ENCODE data around the gene FAM216A. TPM values are rescaled to one million over a fixed set of nuclear protein-coding genes. Genes with fewer than 3 reads are reported as not detected.

Gene FAM216A
- total and polyA plus RNA-seq, 9 of the 15 experiments (the other 6 are each of a cell fraction or from before 2014, with no cell fraction given), result 17.2 to 96.9 (median 48.5) TPM

DNA sequence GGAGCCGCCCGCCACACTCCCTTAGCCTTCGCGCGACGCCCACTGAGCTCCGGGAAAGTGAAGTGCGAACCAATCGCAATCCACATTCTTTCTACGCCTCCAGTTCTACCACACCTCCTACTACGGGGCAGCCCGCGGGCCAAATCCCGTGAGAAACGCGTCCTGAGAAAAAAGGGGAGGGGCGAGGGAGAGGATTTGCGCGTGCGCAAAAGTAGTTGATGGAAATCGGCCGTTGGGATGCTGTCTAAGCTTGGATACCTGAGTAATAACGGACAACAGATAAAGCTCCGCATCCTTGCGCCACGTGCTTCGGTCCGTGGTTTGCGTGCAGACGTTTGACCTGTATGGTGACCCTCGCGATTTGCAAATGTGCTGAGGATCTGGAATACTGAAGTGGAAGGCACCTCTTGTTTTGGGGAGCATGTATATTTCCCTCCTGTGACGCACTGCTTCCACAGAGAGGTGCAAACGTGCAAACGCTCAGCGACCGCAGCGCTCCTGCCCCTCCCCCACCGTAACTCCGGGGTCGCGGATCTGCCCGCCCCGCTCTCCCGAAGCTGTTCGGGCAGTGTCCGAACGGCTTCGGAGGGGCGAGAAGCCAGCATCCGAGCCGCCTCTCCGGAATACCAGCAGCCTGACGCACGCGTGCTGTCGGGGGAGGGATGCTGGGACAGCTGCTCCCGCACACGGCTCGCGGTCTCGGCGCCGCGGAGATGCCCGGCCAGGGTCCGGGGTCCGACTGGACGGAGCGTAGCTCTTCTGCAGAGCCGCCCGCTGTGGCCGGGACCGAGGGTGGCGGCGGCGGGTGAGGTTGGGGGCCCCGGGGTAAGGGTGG is at the start of gene FAM216A, which contains the start of gene GPN3 (continued):
- TF ChIP-seq GABPA (tag; conservative IDR thresholded peaks at IDR 0.05; ENCODE audit: low read depth) (no peak), CBX8 (IDR thresholded peaks at IDR 0.05; ENCODE audit: borderline replicate concordance, extremely low read depth, low read depth, low read length, poor library complexity, severe bottlenecking) (no peak), CTBP1 (IDR thresholded peaks at IDR 0.05; ENCODE audit: borderline replicate concordance) (peak; percentile 97), RCOR1 (IDR thresholded peaks at IDR 0.05; ENCODE audit: borderline replicate concordance in 1 of 2, low read depth in 2 of 2, low read length in 2 of 2) (peak in 1 of 2 experiments; percentile 89; a peak in 3 of 4 replicates), ZNF274 (IDR thresholded peaks at IDR 0.05; ENCODE audit: borderline replicate concordance, low read depth, low read length) (no peak), ZNF174 (CRISPR knock-in tag; IDR thresholded peaks at IDR 0.05) (no peak), MAZ (CRISPR knock-in tag; conservative IDR thresholded peaks at IDR 0.05 in 1 of 2, IDR thresholded peaks at IDR 0.05 in 1 of 2) (peak; percentile 80 to 98), MBD2 (IDR thresholded peaks at IDR 0.05; ENCODE audit: borderline replicate concordance, low read depth) (peak; percentile 71; the same call in 1 of the 2 replicates), ZNF445 (CRISPR knock-in tag; IDR thresholded peaks at IDR 0.05; ENCODE audit: low read depth) (no peak), ZBTB17 (CRISPR knock-in tag; IDR thresholded peaks at IDR 0.05) (no peak), MTF1 (CRISPR knock-in tag; IDR thresholded peaks at IDR 0.05; ENCODE audit: borderline replicate concordance) (no peak), PCBP2 (IDR thresholded peaks at IDR 0.05; ENCODE audit: low read depth, low read length, poor library complexity, severe bottlenecking) (no peak), CEBPZ (IDR thresholded peaks at IDR 0.05; ENCODE audit: borderline replicate concordance, low read depth, low read length) (no peak), NEUROD1 (IDR thresholded peaks at IDR 0.05; ENCODE audit: borderline replicate concordance, low read depth, low read length, partially characterized antibody) (peak; percentile 93), ZKSCAN1 (IDR thresholded peaks at IDR 0.05; ENCODE audit: low read depth, low read length) (peak; percentile 50), ERF (CRISPR knock-in tag; IDR thresholded peaks at IDR 0.05) (no peak), RBM22 (IDR thresholded peaks at IDR 0.05; ENCODE audit: low read depth, low read length, poor library complexity, severe bottlenecking) (no peak)
- TF ChIP-seq, protein P1, sequence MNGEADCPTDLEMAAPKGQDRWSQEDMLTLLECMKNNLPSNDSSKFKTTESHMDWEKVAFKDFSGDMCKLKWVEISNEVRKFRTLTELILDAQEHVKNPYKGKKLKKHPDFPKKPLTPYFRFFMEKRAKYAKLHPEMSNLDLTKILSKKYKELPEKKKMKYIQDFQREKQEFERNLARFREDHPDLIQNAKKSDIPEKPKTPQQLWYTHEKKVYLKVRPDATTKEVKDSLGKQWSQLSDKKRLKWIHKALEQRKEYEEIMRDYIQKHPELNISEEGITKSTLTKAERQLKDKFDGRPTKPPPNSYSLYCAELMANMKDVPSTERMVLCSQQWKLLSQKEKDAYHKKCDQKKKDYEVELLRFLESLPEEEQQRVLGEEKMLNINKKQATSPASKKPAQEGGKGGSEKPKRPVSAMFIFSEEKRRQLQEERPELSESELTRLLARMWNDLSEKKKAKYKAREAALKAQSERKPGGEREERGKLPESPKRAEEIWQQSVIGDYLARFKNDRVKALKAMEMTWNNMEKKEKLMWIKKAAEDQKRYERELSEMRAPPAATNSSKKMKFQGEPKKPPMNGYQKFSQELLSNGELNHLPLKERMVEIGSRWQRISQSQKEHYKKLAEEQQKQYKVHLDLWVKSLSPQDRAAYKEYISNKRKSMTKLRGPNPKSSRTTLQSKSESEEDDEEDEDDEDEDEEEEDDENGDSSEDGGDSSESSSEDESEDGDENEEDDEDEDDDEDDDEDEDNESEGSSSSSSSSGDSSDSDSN (IDR thresholded peaks at IDR 0.05; ENCODE audit: borderline replicate concordance in 1 of 2, low read depth in 2 of 2, low read length in 2 of 2), result 0 out of 4 replicates have a peak, but pooled peaks of 1 of the 2 experiments have one; percentile 37
- TF ChIP-seq, protein P2, sequence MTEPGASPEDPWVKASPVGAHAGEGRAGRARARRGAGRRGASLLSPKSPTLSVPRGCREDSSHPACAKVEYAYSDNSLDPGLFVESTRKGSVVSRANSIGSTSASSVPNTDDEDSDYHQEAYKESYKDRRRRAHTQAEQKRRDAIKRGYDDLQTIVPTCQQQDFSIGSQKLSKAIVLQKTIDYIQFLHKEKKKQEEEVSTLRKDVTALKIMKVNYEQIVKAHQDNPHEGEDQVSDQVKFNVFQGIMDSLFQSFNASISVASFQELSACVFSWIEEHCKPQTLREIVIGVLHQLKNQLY (CRISPR knock-in tag; conservative IDR thresholded peaks at IDR 0.05), result no peak

All from K562 (cell line).